IMR-90 (cell line): Measurements from ENCODE around the gene GK. TPM values are rescaled to one million over a fixed set of nuclear protein-coding genes. Genes with fewer than 3 reads are reported as not detected.

Experiments
- ATAC-seq: fragments of 200-7000 bp; cut with Tn5 transposase; 2 replicates; pipeline ENCODE4 v1.9.1; 2020; ENCODE audit warnings: low read depth, mild to moderate bottlenecking, moderate library complexity
- BruUV-seq: library from RNA; stranded (reverse); fragments of 400-500 nt; replicated peaks from 2 replicates; lab custom pipeline; 2021; lab: Mats Ljungman, UMichigan
- CTCF ChIA-PET: fragments of 300-600 bp; formaldehyde crosslinking; extraction: SDS; loops from one replicate; lab custom pipeline; 2021; ENCODE audit warnings: antibody characterized with exemption; lab: Yijun Ruan, JAX
- POLR2A ChIA-PET: fragments of 300-600 bp; sonication (Branson Sonifier 250); formaldehyde crosslinking; loops from one replicate; lab custom pipeline; 2022; ENCODE audit warnings: antibody characterized with exemption; ENCODE audit not compliant: unreplicated experiment; lab: Charles Lee
- DNase-seq: peaks from one replicate; pipeline ENCODE4 v3.0.0; 2013
- H2AFZ ChIP-seq: replicated peaks from 2 replicates; pipeline ENCODE3; 2013; ENCODE audit warnings: low read length, mild to moderate bottlenecking; ENCODE audit not compliant: poor library complexity
- H2AK5ac ChIP-seq: 2 replicates; pipeline ENCODE4 v1.6.1; 2013; ENCODE audit warnings: low read depth, low read length, inconsistent platforms
- H2AK9ac ChIP-seq: replicated peaks from 2 replicates; pipeline ENCODE3; 2013; ENCODE audit warnings: mild to moderate bottlenecking, low read depth, low read length, moderate library complexity; ENCODE audit not compliant: poor library complexity
- H2BK120ac ChIP-seq: 2 replicates; pipeline ENCODE4 v1.6.1; 2013; ENCODE audit warnings: low read depth, low read length, inconsistent platforms
- H2BK15ac ChIP-seq: 3 replicates; pipeline ENCODE4 v1.6.1; 2013; ENCODE audit warnings: low read depth, low read length, inconsistent platforms
- H2BK20ac ChIP-seq: 2 replicates; pipeline ENCODE4 v1.6.1; 2013; ENCODE audit warnings: low read depth, mild to moderate bottlenecking, inconsistent platforms, low read length, moderate library complexity
- H2BK5ac ChIP-seq: 2 replicates; pipeline ENCODE4 v1.6.1; 2013; ENCODE audit warnings: mild to moderate bottlenecking, low read depth, low read length, inconsistent platforms; ENCODE audit not compliant: poor library complexity, severe bottlenecking
- H3K14ac ChIP-seq: replicated peaks from 2 replicates; pipeline ENCODE4 v1.6.1; 2013; ENCODE audit warnings: low read depth, low read length, inconsistent platforms
- H3K18ac ChIP-seq: 2 replicates; pipeline ENCODE4 v1.6.1; 2013; ENCODE audit warnings: low read depth, low read length, control low read depth
- H3K23ac ChIP-seq: 2 replicates; pipeline ENCODE4 v1.6.1; 2013; ENCODE audit warnings: low read depth, low read length, inconsistent platforms
- H3K27ac ChIP-seq: 2 replicates; pipeline ENCODE4 v1.5.1; 2013; ENCODE audit warnings: mild to moderate bottlenecking, control low read depth, low read length; ENCODE audit not compliant: insufficient read depth
- H3K27me3 ChIP-seq: 2 replicates; pipeline ENCODE4 v1.6.1; 2013; ENCODE audit warnings: low read length; ENCODE audit not compliant: control insufficient read depth, insufficient read depth
- H3K36me3 ChIP-seq: 2 replicates; pipeline ENCODE4 v1.6.1; 2013; ENCODE audit warnings: low read length, mixed read lengths; ENCODE audit not compliant: control insufficient read depth, insufficient read depth
- H3K4ac ChIP-seq: 2 replicates; pipeline ENCODE4 v1.6.1; 2013; ENCODE audit warnings: low read depth, low read length, inconsistent platforms
- H3K4me1 ChIP-seq: 2 replicates; pipeline ENCODE4 v1.6.1; 2013; ENCODE audit warnings: low read length, mixed read lengths; ENCODE audit not compliant: control insufficient read depth, insufficient read depth
- H3K4me2 ChIP-seq: 2 replicates; pipeline ENCODE4 v1.6.1; 2013; ENCODE audit warnings: low read depth, mild to moderate bottlenecking, control low read depth, low read length, moderate library complexity
- H3K4me3 ChIP-seq: 2 replicates; pipeline ENCODE4 v1.5.1; 2013; ENCODE audit warnings: low read depth, mild to moderate bottlenecking, control low read depth, low read length, moderate library complexity; ENCODE audit not compliant: insufficient read depth
- H3K56ac ChIP-seq: 2 replicates; pipeline ENCODE4 v1.6.1; 2013; ENCODE audit warnings: low read length, inconsistent platforms; ENCODE audit not compliant: insufficient read depth; ENCODE audit errors: extremely low read depth
- H3K79me1 ChIP-seq, 2 experiments: 2 replicates each; pipeline ENCODE4 v1.6.1; 2013; ENCODE audit warnings: low read length in 2 of 2, inconsistent platforms in 1 of 2, low read depth in 1 of 2
- H3K9ac ChIP-seq: 2 replicates; pipeline ENCODE4 v1.6.1; 2013; ENCODE audit warnings: low read depth, low read length, control low read depth
- H3K9me1 ChIP-seq: 2 replicates; pipeline ENCODE4 v1.6.1; 2013; ENCODE audit warnings: low read length, inconsistent platforms; ENCODE audit not compliant: insufficient read depth
- H3K9me3 ChIP-seq: 2 replicates; pipeline ENCODE4 v1.6.1; 2013; ENCODE audit warnings: low read length; ENCODE audit not compliant: control insufficient read depth, insufficient read depth
- H4K20me1 ChIP-seq: 2 replicates; pipeline ENCODE4 v1.6.1; 2013; ENCODE audit warnings: low read length, inconsistent platforms; ENCODE audit not compliant: insufficient read depth
- H4K5ac ChIP-seq: 2 replicates; pipeline ENCODE4 v1.6.1; 2013; ENCODE audit warnings: mild to moderate bottlenecking, low read depth, low read length, control low read depth
- H4K8ac ChIP-seq, 2 experiments: 2 replicates each; pipeline ENCODE4 v1.6.1; 2013; ENCODE audit warnings: low read depth in 2 of 2, low read length in 2 of 2, control low read depth in 1 of 2, inconsistent platforms in 1 of 2
- H4K91ac ChIP-seq: 2 replicates; pipeline ENCODE4 v1.6.1; 2013; ENCODE audit warnings: low read depth, low read length, inconsistent platforms; ENCODE audit not compliant: insufficient read depth
- BHLHE40 ChIP-seq: fragments of 150-350 bp; IDR thresholded peaks from 2 replicates; pipeline ENCODE4 v1.6.1; 2016; ENCODE audit warnings: mild to moderate bottlenecking, low read depth, low read length
- CEBPB ChIP-seq: IDR thresholded peaks from 2 replicates; pipeline ENCODE4 v1.6.1; 2012; ENCODE audit warnings: low read depth, low read length, improper control_type of control experiment
- CTCF ChIP-seq: conservative IDR thresholded peaks from 2 replicates; pipeline ENCODE4 v1.5.1; 2012; ENCODE audit warnings: mild to moderate bottlenecking, low read depth, low read length, improper control_type of control experiment
- MAFK ChIP-seq: IDR thresholded peaks from 2 replicates; pipeline ENCODE4 v1.6.1; 2012; ENCODE audit warnings: low read depth, low read length, improper control_type of control experiment
- MAZ ChIP-seq: IDR thresholded peaks from 2 replicates; pipeline ENCODE4 v1.6.1; 2012; ENCODE audit warnings: low read depth, mild to moderate bottlenecking, low read length, improper control_type of control experiment, moderate library complexity, borderline replicate concordance
- MXI1 ChIP-seq: IDR thresholded peaks from 2 replicates; pipeline ENCODE4 v1.6.1; 2012; ENCODE audit warnings: low read depth, mild to moderate bottlenecking, low read length, moderate library complexity, borderline replicate concordance
- NFE2L2 ChIP-seq: fragments of 150-350 bp; IDR thresholded peaks from 2 replicates; pipeline ENCODE4 v1.6.1; 2016; ENCODE audit warnings: low read depth, mild to moderate bottlenecking, low read length
- RAD21 ChIP-seq: IDR thresholded peaks from 2 replicates; pipeline ENCODE4 v1.6.1; 2012; ENCODE audit warnings: low read length, improper control_type of control experiment
- RCOR1 ChIP-seq: IDR thresholded peaks from 2 replicates; pipeline ENCODE4 v1.6.1; 2012; ENCODE audit warnings: mild to moderate bottlenecking, low read length, improper control_type of control experiment; ENCODE audit not compliant: insufficient replicate concordance
- RFX5 ChIP-seq: IDR thresholded peaks from 2 replicates; pipeline ENCODE4 v1.8.0; 2012; ENCODE audit warnings: low read depth, mild to moderate bottlenecking, low read length, moderate library complexity
- SMC3 ChIP-seq: fragments of 150-350 bp; IDR thresholded peaks from 2 replicates; pipeline ENCODE4 v1.6.1; 2016; ENCODE audit warnings: low read depth, mild to moderate bottlenecking, antibody characterized with exemption, low read length, moderate library complexity
- USF2 ChIP-seq: fragments of 150-350 bp; IDR thresholded peaks from 2 replicates; pipeline ENCODE4 v1.6.1; 2017; ENCODE audit warnings: mild to moderate bottlenecking, antibody characterized with exemption, low read length, low read depth
- WGBS, 2 experiments: methylation state at CpG; one replicate each; pipeline versions ENCODE4 v1.1.5 to v1.1.7; 2013; ENCODE audit warnings: missing lambda C conversion rate in 2 of 2; ENCODE audit not compliant: insufficient read length in 1 of 2; ENCODE audit errors: extremely low coverage in 2 of 2; 5-methylcytosine and 5-hydroxymethylcytosine counted together
- dilution Hi-C: fragments of 300-500 bp; cut with HindIII; formaldehyde crosslinking; loops from one replicate; pipeline ENCODE4 v1.14.3; 2018; ENCODE audit warnings: low sequenced_read_pairs; ENCODE audit not compliant: unreplicated experiment
- in situ Hi-C: fragments of 300-500 bp; cut with MboI; formaldehyde crosslinking; loops from 3 replicates; pipeline ENCODE4 v1.14.3; 2019; ENCODE audit warnings: low sequenced_read_pairs, inconsistent platforms, mixed read lengths
- intact Hi-C: fragments of 100-400 bp; cut with micrococcal nuclease; formaldehyde crosslinking; loops from 2 replicates; pipeline ENCODE4 v1.10.0; 2022
- polyA plus RNA-seq, 3 experiments: library from polyadenylated mRNA; depleted of rRNA; stranded (reverse); fragments of >200 nt; gene quantifications; 2 replicates each; pipeline ENCODE4 v1.2.3, GENCODE V29; 2012; ENCODE audit warnings: low replicate concordance in 1 of 3
- total RNA-seq: library from RNA; depleted of rRNA; stranded (reverse); fragments of >200 nt; gene quantifications from 2 replicates; pipeline ENCODE4 v1.2.3, GENCODE V29; 2012

The GK gene
- total and polyA plus RNA-seq, 2 of the 4 experiments (the other 2 are of a cell fraction): 7.6 to 9.3 TPM

GRCh38 chrX:30652527-30653414 lies 452 bp upstream of the GK start:
- H3K36me3 ChIP-seq: no peaks in the 10 kb centered on the region; the same call in 1 of the 2 replicates
- peak overlapping the region; percentile 62 for H3K4me3 ChIP-seq
- no peaks in the 10 kb centered on the region for H3K9me3 ChIP-seq
- H3K4ac ChIP-seq: peak overlapping the region; percentile 76
- WGBS, 2 experiments: 22% methylated on average over 25 of the region's 65 CpGs; no CpG with 5 or more reads in 1 of the 2 experiments
- in situ Hi-C loops: no loop called here
- peak; percentile 95 for ATAC-seq
- no peaks in the 10 kb centered on the region for H3K27me3 ChIP-seq
- POLR2A ChIA-PET: no interaction called here
- H3K18ac ChIP-seq: peak overlapping the region; percentile 27; the same call in 1 of the 2 replicates
- intact Hi-C loops: loop anchor here (10.0 kb wide), 1 partner anchor 78 kb away; the partner anchor contains the start of gene TASL
- no peaks in the 10 kb centered on the region; the same call in 1 of the 2 replicates for H3K4me1 ChIP-seq
- H3K9me1 ChIP-seq: no peaks in the 10 kb centered on the region; the same call in 1 of the 2 replicates
- H2BK5ac ChIP-seq: peak overlapping the region; percentile 43
- peak overlapping the region; percentile 39; the same call in 1 of the 2 replicates for H4K5ac ChIP-seq
- peak overlapping the region; percentile 15; the same call in 1 of the 2 replicates for H4K91ac ChIP-seq
- no peak overlapping the region for H2BK20ac ChIP-seq
- 0 out of 2 replicates have a peak overlapping the region, but pooled peaks have one; percentile 33 for H3K23ac ChIP-seq
- peak overlapping the region; percentile 80 for H2AK9ac ChIP-seq
- no peak overlapping the region; the same call in 2 of the 3 replicates for H2BK15ac ChIP-seq
- CTCF ChIA-PET: no interaction called here
- H3K4me2 ChIP-seq: peak overlapping the region; percentile 75
- DNase-seq: peak; percentile 88
- peak overlapping the region; percentile 9; the same call in 1 of the 2 replicates for H3K14ac ChIP-seq
- peak overlapping the region; percentile 59 for H3K9ac ChIP-seq
- dilution Hi-C loops: no loop called here
- 0 out of 2 replicates have a peak overlapping the region, but pooled peaks have one; percentile 70 for H2AK5ac ChIP-seq
- peak overlapping the region; percentile 47 for H3K27ac ChIP-seq
- peaks cover 0 to 7% of the 10 kb centered on the region in 2 experiments; a peak in 1 of 4 replicates for H3K79me1 ChIP-seq
- H4K8ac ChIP-seq: peak overlapping the region in 1 of 2 experiments; percentile 29; a peak in 1 of 4 replicates
- H4K20me1 ChIP-seq: no peaks in the 10 kb centered on the region
- H3K56ac ChIP-seq: no peak overlapping the region; the same call in 1 of the 2 replicates
- peak overlapping the region; percentile 57; the same call in 1 of the 2 replicates for H2BK120ac ChIP-seq
- peak overlapping the region; percentile 97 for H2AFZ ChIP-seq
- no TSS peak for BruUV-seq
- TF ChIP-seq SMC3: no peak
- TF ChIP-seq CTCF: no peak
- peak; percentile 71; the same call in 1 of the 2 replicates for TF ChIP-seq MXI1
- TF ChIP-seq MAFK: no peak
- peak; percentile 95 for TF ChIP-seq USF2
- TF ChIP-seq RCOR1: no peak
- TF ChIP-seq NFE2L2: no peak
- TF ChIP-seq MAZ: peak; percentile 33; the same call in 1 of the 2 replicates
- TF ChIP-seq BHLHE40: 0 out of 2 replicates have a peak, but pooled peaks have one; percentile 22
- no peak for TF ChIP-seq RFX5
- TF ChIP-seq RAD21: no peak
- no peak for TF ChIP-seq CEBPB
